Jurkat, Clone E6-1 (cell line): ENCODE results near the gene KDM3B.

Experiments
- DNase-seq: peaks from one replicate; pipeline ENCODE4 v3.0.0-alpha.2; 2011; ENCODE audit warnings: low read depth, low spot score
- H3K4me3 ChIP-seq: 2 replicates; pipeline ENCODE4 v1.5.1; 2011; ENCODE audit warnings: mild to moderate bottlenecking, low read length, control low read depth, moderate library complexity

The KDM3B gene

GRCh38 chr5:138444078-138444773 is 91.7 kb downstream of the KDM3B start:
- H3K4me3 ChIP-seq: no peak overlapping the region
- no peak for DNase-seq

GRCh38 chr5:138444774-138445546 is 92.5 kb downstream of the KDM3B start:
- H3K4me3 ChIP-seq: no peak overlapping the region
- no peak for DNase-seq

GRCh38 chr5:138445547-138446271 is 93.2 kb downstream of the KDM3B start:
- H3K4me3 ChIP-seq: no peak overlapping the region
- DNase-seq: no peak

DNA sequence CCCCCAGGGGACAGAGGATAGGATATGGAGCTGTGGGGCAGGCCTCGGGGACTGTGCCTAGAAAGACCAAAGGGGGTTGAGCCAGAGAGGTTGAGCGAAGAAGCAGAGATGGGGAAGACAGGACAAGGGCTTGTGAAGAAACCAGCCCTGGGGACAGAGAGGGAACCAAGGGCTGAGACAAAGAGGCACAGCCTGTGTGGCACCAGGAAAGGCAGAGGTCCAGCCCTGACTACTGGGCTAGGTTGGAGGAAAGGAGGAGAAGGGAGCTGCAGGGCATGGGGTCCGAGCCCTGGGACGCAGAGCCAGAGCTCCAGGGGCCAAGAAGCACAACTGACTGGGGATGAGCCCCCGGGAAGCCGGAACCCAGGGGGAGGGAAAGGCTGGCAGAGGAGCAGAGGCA is 95.6 kb downstream of the KDM3B start:
- no peak overlapping the region for H3K4me3 ChIP-seq
- DNase-seq: no peak

DNA sequence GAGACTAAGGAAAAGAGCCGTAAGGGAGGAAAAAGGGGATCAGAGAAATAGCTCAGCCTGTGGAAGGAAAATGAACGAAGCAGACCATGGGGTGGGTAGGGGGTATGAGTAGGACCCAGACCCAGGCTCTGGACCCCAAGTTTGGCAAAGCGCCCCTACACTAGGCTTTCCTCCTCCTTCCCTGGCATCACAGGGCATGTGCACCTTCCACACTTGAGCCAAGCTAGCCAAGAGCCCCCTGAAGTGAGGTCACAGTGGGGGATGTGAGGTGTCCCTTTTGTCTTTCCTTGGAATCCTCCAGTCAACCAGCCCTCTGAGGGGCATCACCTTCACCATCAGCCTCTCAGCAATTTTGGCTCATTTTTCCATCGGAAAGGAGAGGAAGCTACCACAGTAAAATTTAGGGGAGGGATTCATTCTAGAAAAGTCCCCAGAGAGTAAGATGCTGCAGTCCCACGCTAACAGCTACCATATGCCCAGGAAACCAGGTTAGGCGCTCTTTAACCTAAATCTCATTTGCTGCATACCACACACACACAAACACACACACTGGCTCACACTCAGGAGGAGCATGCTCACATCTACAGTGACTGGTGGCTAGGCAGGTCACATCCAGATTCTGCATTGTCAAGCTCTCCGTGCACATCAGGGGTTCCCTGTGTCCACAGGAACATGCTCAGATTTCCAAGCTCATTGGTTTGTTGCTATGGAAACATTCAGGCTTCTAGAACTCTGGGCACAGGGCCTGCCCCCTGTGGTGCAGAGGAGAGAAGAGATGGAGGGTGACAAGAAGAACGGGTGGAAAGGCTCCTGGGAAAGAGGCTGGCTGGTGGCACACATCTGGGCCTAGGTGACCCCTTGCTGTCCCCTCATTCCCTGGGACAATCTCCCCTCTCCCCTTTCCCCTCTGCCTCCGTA is 96.3 kb downstream of the KDM3B start:
- no peak for DNase-seq
- H3K4me3 ChIP-seq: no peak overlapping the region

DNA sequence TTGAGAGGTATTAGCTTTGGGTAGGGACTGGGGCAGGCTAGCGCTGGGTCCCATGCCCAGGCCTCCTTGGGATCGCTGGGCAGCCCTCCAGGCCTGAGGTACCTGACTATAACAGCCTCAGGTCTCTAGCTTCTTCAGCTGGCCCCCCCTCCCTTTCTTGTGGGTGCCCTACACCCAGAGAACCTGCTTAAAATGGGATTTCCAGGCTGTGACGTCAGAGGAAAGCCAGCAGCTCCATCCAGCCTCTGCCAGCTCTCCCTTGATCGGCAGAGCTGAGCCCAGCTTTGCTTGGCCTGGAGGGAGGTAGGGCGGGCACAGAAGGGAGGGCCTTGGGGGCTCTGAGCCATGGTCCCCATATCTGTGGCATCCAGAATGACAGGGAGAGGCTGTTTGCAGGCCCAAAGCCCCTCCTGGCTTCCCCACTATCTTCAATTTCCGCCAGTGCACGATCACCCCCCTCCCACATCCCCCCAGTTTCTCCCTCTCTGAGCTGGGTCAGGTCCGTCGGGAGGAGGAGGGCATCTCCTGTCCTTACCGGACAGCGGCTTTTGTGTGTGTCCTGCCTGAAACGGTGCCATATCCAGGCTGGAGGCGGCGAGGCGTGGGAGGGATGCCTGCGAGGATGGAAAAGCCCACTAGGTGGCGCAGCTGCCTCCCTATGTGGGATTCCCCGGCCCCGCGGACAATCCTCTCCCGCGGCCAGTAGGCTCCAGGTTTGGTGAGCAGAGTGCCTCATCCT is 97.2 kb downstream of the KDM3B start:
- H3K4me3 ChIP-seq: peak overlapping the region; percentile 24
- no peak for DNase-seq

GRCh38 chr5:138450971-138451370 is 98.5 kb downstream of the KDM3B start:
- DNase-seq: no peak

GRCh38 chr5:138452720-138453119 is 100.2 kb downstream of the KDM3B start:
- no peak overlapping the region for H3K4me3 ChIP-seq
- no peak for DNase-seq

More at GRCh38 chr5:138450971-138451370, 98.5 kb downstream of the KDM3B start:
- H3K4me3 ChIP-seq: no peak overlapping the region

- DNase-seq: no peak
- no peak overlapping the region for H3K4me3 ChIP-seq
These were observed 101.1 kb downstream of the KDM3B start for GRCh38 chr5:138453590-138453989.

DNA sequence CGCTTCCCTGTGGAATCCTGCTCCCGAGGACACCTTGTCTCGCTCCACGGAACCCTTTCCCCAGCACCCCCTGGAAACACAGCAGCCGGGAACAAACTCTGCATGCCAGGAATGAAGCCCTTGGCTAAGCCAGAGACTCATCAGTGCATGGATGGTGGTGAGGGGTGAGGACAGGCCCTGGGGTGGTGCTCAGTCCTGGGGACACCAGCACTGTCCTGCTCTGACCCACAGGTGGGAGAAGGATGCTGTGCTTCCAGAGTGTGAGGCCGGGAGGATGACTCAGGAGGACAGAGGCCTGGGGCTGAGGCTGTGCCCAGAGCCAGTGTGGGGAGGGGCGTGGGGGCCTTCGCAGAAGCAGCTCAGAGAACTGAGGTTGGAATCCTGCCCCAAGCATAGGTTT is 101.6 kb downstream of the KDM3B start:
- H3K4me3 ChIP-seq: no peak overlapping the region
- no peak for DNase-seq

GRCh38 chr5:138455232-138455930 is 102.9 kb downstream of the KDM3B start:
- DNase-seq: no peak
- H3K4me3 ChIP-seq: no peak overlapping the region

GRCh38 chr5:138457531-138458275 is 105.2 kb downstream of the KDM3B start:
- no peak overlapping the region for H3K4me3 ChIP-seq
- no peak for DNase-seq

GRCh38 chr5:138458384-138458783 is 105.9 kb downstream of the KDM3B start:
- no peak for DNase-seq
- no peak overlapping the region for H3K4me3 ChIP-seq

DNA sequence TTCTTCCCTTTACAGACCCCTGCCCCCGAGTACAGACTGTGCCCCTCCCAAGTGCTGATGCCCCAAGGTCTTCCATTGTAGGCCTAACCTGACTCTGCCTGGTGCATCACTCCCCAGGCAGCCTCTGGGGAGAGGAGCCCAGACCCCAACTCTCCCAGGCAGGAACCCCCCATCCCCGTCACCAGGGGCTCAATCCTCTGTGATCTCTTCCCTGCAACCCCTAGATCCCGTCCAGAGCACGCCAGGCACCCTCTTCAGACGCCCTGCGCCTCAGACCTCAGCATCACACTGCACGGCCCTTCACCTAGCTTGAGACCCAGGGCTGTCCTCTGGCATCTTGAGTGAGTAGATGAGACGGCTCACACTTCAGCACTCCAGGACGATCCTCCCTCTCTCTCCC is 106.4 kb downstream of the KDM3B start:
- no peak for DNase-seq
- no peak overlapping the region for H3K4me3 ChIP-seq

DNA sequence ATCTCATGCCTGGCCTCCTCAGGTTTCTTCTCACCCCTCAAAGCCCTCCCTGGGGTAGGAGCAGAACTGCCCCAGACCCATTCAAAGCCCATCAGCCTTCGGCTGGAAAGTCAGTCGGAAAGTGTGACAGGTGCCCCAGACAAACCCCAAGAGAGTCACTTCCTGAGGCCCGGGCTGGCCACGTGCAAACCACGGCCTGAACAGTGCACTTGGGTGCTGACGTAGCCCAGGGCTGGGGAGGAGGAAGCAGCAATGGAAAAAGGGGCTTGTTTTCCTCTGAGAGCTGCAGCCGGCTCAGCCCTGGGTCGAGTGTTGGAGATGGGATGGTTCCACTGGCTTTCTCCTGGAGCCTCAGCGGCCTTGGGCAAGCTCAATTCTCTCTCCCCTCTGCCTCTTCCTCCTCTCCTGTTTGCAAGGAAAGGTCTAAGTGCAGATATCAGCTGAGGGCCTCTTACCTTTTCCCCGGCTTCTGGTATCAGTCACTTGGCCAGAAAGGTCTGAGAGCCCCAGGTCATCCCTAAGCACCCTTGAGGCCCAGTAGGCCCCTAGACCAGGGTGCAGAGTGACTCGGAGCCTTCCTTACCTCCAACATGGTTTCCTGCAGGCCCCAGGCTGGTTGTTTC is 106.9 kb downstream of the KDM3B start:
- DNase-seq: no peak
- H3K4me3 ChIP-seq: no peak overlapping the region

- no peak for DNase-seq
These were observed 107.7 kb downstream of the KDM3B start for GRCh38 chr5:138460032-138460693.

More at GRCh38 chr5:138460032-138460693, 107.7 kb downstream of the KDM3B start:
- no peak overlapping the region for H3K4me3 ChIP-seq
